ENCODE data around the gene B3GALT5.

Gene B3GALT5

GRCh38 chr21:39612233-39613040, at the start of gene B3GALT5:
Gene B3GALT5 (plus strand): TSS chr21:39612940. CDS start chr21:39660560, 47,620 bp downstream.
- H3K36me3 ChIP-seq = no peaks in the 10 kb centered on the region
- no peak within 1 kb of the TSS for H3K27ac ChIP-seq
- no peak for TF ChIP-seq CTCF (IDR thresholded peaks at IDR 0.05)
- H3K4me1 ChIP-seq (ENCODE audit: control insufficient read depth in 1 of 2, insufficient read depth in 1 of 2, low read depth in 1 of 2, low read length in 1 of 2) = no peaks in the 10 kb centered on the region
- peaks cover 75% of the 10 kb centered on the region for H3K27me3 ChIP-seq
- H3K4me3 ChIP-seq (ENCODE audit: low read depth in 1 of 2, low read length in 1 of 2) = no peak within 1 kb of the TSS
- no peaks in the 10 kb centered on the region for H3K9me3 ChIP-seq

GRCh38 chr21:39564200-39564599, 48.5 kb upstream of the B3GALT5 start:
- H3K9me3 ChIP-seq = no peaks in the 10 kb centered on the region
- H3K4me1 ChIP-seq (ENCODE audit: control insufficient read depth in 1 of 2, insufficient read depth in 1 of 2, low read depth in 1 of 2, low read length in 1 of 2) = no peaks in the 10 kb centered on the region
- H3K27ac ChIP-seq = no peak overlapping the region
- TF ChIP-seq CTCF (IDR thresholded peaks at IDR 0.05) = no peak
- H3K4me3 ChIP-seq (ENCODE audit: low read depth in 1 of 2, low read length in 1 of 2) = no peak overlapping the region
- H3K27me3 ChIP-seq = no peaks in the 10 kb centered on the region
- no peaks in the 10 kb centered on the region for H3K36me3 ChIP-seq

GRCh38 chr21:39567180-39567972, 45.4 kb upstream of the B3GALT5 start:
- no peak overlapping the region for H3K27ac ChIP-seq
- TF ChIP-seq CTCF (IDR thresholded peaks at IDR 0.05) = no peak

GRCh38 chr21:39568361-39568760, 44.4 kb upstream of the B3GALT5 start:
- H3K9me3 ChIP-seq = no peaks in the 10 kb centered on the region
- TF ChIP-seq CTCF (IDR thresholded peaks at IDR 0.05) = no peak

More at GRCh38 chr21:39567180-39567972, 45.4 kb upstream of the B3GALT5 start:
- H3K4me1 ChIP-seq (ENCODE audit: control insufficient read depth in 1 of 2, insufficient read depth in 1 of 2, low read depth in 1 of 2, low read length in 1 of 2) = no peaks in the 10 kb centered on the region
- no peaks in the 10 kb centered on the region for H3K36me3 ChIP-seq
- no peak overlapping the region for H3K4me3 ChIP-seq (ENCODE audit: low read depth in 1 of 2, low read length in 1 of 2)
- H3K9me3 ChIP-seq = no peaks in the 10 kb centered on the region
- peaks cover 7% of the 10 kb centered on the region for H3K27me3 ChIP-seq

GRCh38 chr21:39575775-39576174, 37.0 kb upstream of the B3GALT5 start:
- no peak for TF ChIP-seq CTCF (IDR thresholded peaks at IDR 0.05)
- H3K9me3 ChIP-seq = no peaks in the 10 kb centered on the region
- no peaks in the 10 kb centered on the region for H3K4me1 ChIP-seq (ENCODE audit: control insufficient read depth in 1 of 2, insufficient read depth in 1 of 2, low read depth in 1 of 2, low read length in 1 of 2)
- H3K27ac ChIP-seq = no peak overlapping the region
- no peak overlapping the region for H3K4me3 ChIP-seq (ENCODE audit: low read depth in 1 of 2, low read length in 1 of 2)
- peaks cover 11% of the 10 kb centered on the region for H3K27me3 ChIP-seq
- H3K36me3 ChIP-seq = no peaks in the 10 kb centered on the region

More at GRCh38 chr21:39568361-39568760, 44.4 kb upstream of the B3GALT5 start:
- H3K4me1 ChIP-seq (ENCODE audit: control insufficient read depth in 1 of 2, insufficient read depth in 1 of 2, low read depth in 1 of 2, low read length in 1 of 2) = no peaks in the 10 kb centered on the region
- no peaks in the 10 kb centered on the region for H3K36me3 ChIP-seq
- peaks cover 11% of the 10 kb centered on the region for H3K27me3 ChIP-seq
- no peak overlapping the region for H3K4me3 ChIP-seq (ENCODE audit: low read depth in 1 of 2, low read length in 1 of 2)
- H3K27ac ChIP-seq = no peak overlapping the region

Measured in neutrophil (primary cell).